GM23338 (cell line): ENCODE measurements around the gene CTNNA3.

ENCODE experiments used
- CREB1 ChIP-seq: fragments of 250-450 bp; sonication (Bioruptor Pico); IDR thresholded peaks from 2 replicates; pipeline ENCODE4 v1.5.0; 2020; ENCODE audit warnings: low read depth, mild to moderate bottlenecking, moderate library complexity
- EZH2 ChIP-seq: fragments of 200-600 bp; sonication (generic); IDR thresholded peaks from one replicate; pipeline ENCODE4 v1.8.0; 2017; ENCODE audit warnings: antibody characterized with exemption, mild to moderate bottlenecking, low read depth; ENCODE audit not compliant: unreplicated experiment
- EZH2phosphoT487 ChIP-seq: fragments of 200-600 bp; sonication (generic); IDR thresholded peaks from one replicate; pipeline ENCODE4 v1.8.1; 2018; ENCODE audit warnings: antibody characterized with exemption; ENCODE audit not compliant: unreplicated experiment
- JUNB ChIP-seq: IDR thresholded peaks from one replicate; pipeline ENCODE4 v1.6.1; 2016; ENCODE audit warnings: antibody characterized with exemption; ENCODE audit not compliant: unreplicated experiment
- POLR2AphosphoS5 ChIP-seq: IDR thresholded peaks from 2 replicates; pipeline ENCODE4 v1.6.1; 2016; ENCODE audit warnings: antibody characterized with exemption, low read depth
- ZNF114 ChIP-seq: fragments of 250-450 bp; sonication (Bioruptor Pico); IDR thresholded peaks from 2 replicates; pipeline ENCODE4 v1.5.0; 2020; ENCODE audit warnings: mild to moderate bottlenecking, moderate library complexity
- ZNF331 ChIP-seq: fragments of 250-450 bp; sonication (Bioruptor Pico); IDR thresholded peaks from 2 replicates; pipeline ENCODE4 v1.5.0; 2020; ENCODE audit warnings: low read depth, mild to moderate bottlenecking, moderate library complexity
- TF ChIP-seq, protein P1 (sequence below), 2 experiments: fragments of 200-600 bp in 1 of 2; sonication (generic) in 1 of 2; conservative IDR thresholded peaks; 2 replicates each; pipeline versions ENCODE4 v1.5.1 to v1.6.1; 2016 to 2017; ENCODE audit warnings: antibody characterized with exemption in 2 of 2, low read depth in 2 of 2, mild to moderate bottlenecking in 2 of 2, moderate library complexity in 1 of 2
- TF ChIP-seq, protein P2 (sequence below): IDR thresholded peaks from one replicate; pipeline ENCODE4 v1.6.1; 2018; ENCODE audit warnings: antibody characterized with exemption; ENCODE audit not compliant: unreplicated experiment
- TF ChIP-seq, protein P3 (sequence below): IDR thresholded peaks from 2 replicates; pipeline ENCODE4 v1.6.1; 2016; ENCODE audit warnings: antibody characterized with exemption
- TF ChIP-seq, protein P4 (sequence below): fragments of 250-450 bp; sonication (Bioruptor Pico); IDR thresholded peaks from 2 replicates; pipeline ENCODE4 v1.5.0; 2020; ENCODE audit warnings: mild to moderate bottlenecking, moderate library complexity

DNA sequence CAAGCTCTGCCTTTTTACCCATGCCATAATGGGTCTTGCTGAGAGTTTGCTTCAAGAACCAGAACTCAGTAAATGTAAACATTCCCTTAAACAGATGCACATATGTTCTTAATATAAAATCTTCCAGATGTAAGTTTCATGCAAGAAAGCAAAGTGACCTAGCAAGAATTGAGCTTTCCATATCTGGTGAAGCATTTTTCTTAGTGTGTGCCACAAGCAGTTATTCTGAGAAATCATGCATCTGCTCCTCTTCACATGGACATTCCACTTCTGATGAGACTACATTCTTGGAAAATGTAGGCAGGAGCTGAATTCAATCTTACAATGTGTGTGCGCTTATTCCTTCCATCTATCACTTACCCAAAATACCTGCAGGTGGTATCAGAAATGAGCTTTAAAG lies 997.9 kb downstream of the CTNNA3 start:
- TF ChIP-seq, protein P1, sequence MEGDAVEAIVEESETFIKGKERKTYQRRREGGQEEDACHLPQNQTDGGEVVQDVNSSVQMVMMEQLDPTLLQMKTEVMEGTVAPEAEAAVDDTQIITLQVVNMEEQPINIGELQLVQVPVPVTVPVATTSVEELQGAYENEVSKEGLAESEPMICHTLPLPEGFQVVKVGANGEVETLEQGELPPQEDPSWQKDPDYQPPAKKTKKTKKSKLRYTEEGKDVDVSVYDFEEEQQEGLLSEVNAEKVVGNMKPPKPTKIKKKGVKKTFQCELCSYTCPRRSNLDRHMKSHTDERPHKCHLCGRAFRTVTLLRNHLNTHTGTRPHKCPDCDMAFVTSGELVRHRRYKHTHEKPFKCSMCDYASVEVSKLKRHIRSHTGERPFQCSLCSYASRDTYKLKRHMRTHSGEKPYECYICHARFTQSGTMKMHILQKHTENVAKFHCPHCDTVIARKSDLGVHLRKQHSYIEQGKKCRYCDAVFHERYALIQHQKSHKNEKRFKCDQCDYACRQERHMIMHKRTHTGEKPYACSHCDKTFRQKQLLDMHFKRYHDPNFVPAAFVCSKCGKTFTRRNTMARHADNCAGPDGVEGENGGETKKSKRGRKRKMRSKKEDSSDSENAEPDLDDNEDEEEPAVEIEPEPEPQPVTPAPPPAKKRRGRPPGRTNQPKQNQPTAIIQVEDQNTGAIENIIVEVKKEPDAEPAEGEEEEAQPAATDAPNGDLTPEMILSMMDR (conservative IDR thresholded peaks at IDR 0.05; ENCODE audit: low read depth in 2 of 2) = no peak
- TF ChIP-seq POLR2AphosphoS5 (no peak), CREB1 (CRISPR knock-in tag) (no peak), EZH2phosphoT487 (no peak), EZH2 (no peak), JUNB (no peak), ZNF331 (CRISPR knock-in tag) (no peak), ZNF114 (CRISPR knock-in tag) (no peak)
- TF ChIP-seq, protein P2, sequence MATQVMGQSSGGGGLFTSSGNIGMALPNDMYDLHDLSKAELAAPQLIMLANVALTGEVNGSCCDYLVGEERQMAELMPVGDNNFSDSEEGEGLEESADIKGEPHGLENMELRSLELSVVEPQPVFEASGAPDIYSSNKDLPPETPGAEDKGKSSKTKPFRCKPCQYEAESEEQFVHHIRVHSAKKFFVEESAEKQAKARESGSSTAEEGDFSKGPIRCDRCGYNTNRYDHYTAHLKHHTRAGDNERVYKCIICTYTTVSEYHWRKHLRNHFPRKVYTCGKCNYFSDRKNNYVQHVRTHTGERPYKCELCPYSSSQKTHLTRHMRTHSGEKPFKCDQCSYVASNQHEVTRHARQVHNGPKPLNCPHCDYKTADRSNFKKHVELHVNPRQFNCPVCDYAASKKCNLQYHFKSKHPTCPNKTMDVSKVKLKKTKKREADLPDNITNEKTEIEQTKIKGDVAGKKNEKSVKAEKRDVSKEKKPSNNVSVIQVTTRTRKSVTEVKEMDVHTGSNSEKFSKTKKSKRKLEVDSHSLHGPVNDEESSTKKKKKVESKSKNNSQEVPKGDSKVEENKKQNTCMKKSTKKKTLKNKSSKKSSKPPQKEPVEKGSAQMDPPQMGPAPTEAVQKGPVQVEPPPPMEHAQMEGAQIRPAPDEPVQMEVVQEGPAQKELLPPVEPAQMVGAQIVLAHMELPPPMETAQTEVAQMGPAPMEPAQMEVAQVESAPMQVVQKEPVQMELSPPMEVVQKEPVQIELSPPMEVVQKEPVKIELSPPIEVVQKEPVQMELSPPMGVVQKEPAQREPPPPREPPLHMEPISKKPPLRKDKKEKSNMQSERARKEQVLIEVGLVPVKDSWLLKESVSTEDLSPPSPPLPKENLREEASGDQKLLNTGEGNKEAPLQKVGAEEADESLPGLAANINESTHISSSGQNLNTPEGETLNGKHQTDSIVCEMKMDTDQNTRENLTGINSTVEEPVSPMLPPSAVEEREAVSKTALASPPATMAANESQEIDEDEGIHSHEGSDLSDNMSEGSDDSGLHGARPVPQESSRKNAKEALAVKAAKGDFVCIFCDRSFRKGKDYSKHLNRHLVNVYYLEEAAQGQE = no peak
- TF ChIP-seq, protein P3, sequence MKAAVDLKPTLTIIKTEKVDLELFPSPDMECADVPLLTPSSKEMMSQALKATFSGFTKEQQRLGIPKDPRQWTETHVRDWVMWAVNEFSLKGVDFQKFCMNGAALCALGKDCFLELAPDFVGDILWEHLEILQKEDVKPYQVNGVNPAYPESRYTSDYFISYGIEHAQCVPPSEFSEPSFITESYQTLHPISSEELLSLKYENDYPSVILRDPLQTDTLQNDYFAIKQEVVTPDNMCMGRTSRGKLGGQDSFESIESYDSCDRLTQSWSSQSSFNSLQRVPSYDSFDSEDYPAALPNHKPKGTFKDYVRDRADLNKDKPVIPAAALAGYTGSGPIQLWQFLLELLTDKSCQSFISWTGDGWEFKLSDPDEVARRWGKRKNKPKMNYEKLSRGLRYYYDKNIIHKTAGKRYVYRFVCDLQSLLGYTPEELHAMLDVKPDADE = no peak
- TF ChIP-seq, protein P4, sequence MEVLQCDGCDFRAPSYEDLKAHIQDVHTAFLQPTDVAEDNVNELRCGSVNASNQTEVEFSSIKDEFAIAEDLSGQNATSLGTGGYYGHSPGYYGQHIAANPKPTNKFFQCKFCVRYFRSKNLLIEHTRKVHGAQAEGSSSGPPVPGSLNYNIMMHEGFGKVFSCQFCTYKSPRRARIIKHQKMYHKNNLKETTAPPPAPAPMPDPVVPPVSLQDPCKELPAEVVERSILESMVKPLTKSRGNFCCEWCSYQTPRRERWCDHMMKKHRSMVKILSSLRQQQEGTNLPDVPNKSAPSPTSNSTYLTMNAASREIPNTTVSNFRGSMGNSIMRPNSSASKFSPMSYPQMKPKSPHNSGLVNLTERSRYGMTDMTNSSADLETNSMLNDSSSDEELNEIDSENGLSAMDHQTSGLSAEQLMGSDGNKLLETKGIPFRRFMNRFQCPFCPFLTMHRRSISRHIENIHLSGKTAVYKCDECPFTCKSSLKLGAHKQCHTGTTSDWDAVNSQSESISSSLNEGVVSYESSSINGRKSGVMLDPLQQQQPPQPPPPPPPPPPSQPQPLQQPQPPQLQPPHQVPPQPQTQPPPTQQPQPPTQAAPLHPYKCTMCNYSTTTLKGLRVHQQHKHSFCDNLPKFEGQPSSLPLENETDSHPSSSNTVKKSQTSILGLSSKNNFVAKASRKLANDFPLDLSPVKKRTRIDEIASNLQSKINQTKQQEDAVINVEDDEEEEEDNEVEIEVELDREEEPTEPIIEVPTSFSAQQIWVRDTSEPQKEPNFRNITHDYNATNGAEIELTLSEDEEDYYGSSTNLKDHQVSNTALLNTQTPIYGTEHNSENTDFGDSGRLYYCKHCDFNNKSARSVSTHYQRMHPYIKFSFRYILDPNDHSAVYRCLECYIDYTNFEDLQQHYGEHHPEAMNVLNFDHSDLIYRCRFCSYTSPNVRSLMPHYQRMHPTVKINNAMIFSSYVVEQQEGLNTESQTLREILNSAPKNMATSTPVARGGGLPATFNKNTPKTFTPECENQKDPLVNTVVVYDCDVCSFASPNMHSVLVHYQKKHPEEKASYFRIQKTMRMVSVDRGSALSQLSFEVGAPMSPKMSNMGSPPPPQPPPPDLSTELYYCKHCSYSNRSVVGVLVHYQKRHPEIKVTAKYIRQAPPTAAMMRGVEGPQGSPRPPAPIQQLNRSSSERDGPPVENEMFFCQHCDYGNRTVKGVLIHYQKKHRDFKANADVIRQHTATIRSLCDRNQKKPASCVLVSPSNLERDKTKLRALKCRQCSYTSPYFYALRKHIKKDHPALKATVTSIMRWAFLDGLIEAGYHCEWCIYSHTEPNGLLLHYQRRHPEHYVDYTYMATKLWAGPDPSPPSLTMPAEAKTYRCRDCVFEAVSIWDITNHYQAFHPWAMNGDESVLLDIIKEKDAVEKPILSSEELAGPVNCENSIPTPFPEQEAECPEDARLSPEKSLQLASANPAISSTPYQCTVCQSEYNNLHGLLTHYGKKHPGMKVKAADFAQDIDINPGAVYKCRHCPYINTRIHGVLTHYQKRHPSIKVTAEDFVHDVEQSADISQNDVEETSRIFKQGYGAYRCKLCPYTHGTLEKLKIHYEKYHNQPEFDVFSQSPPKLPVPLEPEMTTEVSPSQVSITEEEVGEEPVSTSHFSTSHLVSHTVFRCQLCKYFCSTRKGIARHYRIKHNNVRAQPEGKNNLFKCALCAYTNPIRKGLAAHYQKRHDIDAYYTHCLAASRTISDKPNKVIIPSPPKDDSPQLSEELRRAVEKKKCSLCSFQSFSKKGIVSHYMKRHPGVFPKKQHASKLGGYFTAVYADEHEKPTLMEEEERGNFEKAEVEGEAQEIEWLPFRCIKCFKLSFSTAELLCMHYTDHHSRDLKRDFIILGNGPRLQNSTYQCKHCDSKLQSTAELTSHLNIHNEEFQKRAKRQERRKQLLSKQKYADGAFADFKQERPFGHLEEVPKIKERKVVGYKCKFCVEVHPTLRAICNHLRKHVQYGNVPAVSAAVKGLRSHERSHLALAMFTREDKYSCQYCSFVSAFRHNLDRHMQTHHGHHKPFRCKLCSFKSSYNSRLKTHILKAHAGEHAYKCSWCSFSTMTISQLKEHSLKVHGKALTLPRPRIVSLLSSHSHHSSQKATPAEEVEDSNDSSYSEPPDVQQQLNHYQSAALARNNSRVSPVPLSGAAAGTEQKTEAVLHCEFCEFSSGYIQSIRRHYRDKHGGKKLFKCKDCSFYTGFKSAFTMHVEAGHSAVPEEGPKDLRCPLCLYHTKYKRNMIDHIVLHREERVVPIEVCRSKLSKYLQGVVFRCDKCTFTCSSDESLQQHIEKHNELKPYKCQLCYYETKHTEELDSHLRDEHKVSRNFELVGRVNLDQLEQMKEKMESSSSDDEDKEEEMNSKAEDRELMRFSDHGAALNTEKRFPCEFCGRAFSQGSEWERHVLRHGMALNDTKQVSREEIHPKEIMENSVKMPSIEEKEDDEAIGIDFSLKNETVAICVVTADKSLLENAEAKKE (CRISPR knock-in tag) = no peak
